ENCODE data around the gene SPDYC. TPM values are rescaled to one million over a fixed set of nuclear protein-coding genes. Genes with fewer than 3 reads are reported as not detected.

SPDYC gene
- total and polyA plus RNA-seq, 3 donors from 2014 or later = 0.80 to 1.2 (median 1.2) TPM

DNA sequence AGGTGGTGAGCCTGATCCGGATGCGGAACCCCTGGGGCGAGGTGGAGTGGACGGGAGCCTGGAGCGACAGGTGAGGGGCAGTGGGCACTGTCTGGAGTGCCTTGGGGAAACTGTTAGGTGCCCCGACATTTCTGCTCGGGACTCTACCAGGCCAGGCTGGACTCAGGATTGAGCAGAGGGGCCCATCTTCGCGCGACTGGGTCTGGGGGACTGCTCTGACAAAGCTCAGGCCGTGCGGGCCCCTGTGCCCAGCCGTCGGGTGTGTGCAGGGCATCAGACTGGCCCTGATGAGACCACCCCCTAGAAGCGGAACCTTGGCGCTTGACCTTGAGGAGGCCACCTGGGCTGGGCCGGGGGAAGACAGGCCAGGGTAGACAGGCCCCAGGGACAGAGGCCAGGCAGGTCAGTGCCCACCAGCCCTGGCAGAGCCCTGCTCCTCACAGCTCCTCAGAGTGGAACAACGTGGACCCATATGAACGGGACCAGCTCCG is 18.0 kb downstream of the SPDYC start:
- Histone ChIP-seq H3K27ac (no peak overlapping the region), H3K27me3 (no peaks in the 10 kb centered on the region), H3K4me1 (peaks cover 2% of the 10 kb centered on the region), H3K4me3 (no peak overlapping the region), H3K9me3 (no peaks in the 10 kb centered on the region), H3K36me3 (ENCODE audit: low read depth, missing control alignments) (no peaks in the 10 kb centered on the region)
- intact Hi-C loops (cut with DNase I; ENCODE audit: low total_unique reads) = no loop called here
- 89 to 95% methylated on average over 10 to 20 of the region's 20 CpGs for WGBS, 2 donors
- TF ChIP-seq, protein P1, sequence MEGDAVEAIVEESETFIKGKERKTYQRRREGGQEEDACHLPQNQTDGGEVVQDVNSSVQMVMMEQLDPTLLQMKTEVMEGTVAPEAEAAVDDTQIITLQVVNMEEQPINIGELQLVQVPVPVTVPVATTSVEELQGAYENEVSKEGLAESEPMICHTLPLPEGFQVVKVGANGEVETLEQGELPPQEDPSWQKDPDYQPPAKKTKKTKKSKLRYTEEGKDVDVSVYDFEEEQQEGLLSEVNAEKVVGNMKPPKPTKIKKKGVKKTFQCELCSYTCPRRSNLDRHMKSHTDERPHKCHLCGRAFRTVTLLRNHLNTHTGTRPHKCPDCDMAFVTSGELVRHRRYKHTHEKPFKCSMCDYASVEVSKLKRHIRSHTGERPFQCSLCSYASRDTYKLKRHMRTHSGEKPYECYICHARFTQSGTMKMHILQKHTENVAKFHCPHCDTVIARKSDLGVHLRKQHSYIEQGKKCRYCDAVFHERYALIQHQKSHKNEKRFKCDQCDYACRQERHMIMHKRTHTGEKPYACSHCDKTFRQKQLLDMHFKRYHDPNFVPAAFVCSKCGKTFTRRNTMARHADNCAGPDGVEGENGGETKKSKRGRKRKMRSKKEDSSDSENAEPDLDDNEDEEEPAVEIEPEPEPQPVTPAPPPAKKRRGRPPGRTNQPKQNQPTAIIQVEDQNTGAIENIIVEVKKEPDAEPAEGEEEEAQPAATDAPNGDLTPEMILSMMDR (IDR thresholded peaks at IDR 0.05) = no peak
- no peak for TF ChIP-seq POLR2A (IDR thresholded peaks at IDR 0.05)
- no peak for DNase-seq

DNA sequence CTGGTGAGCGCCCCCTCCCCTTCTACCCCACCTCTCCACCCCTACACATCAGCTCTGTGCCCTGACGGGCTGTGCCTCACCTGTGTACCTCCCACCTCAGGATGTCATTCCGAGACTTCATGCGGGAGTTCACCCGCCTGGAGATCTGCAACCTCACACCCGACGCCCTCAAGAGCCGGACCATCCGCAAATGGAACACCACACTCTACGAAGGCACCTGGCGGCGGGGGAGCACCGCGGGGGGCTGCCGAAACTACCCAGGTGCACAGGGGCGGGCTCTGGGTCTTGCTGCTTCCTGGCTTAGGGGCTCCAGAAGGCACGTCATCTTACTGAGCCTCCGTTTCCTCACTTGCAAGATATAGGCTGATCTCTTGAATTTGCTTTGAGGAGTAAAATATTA is 18.5 kb downstream of the SPDYC start:
- 96 to 97% methylated on average over 17 to 18 of the region's 18 CpGs for WGBS, 2 donors
- Histone ChIP-seq H3K36me3 (ENCODE audit: low read depth, missing control alignments) (no peaks in the 10 kb centered on the region), H3K4me3 (no peak overlapping the region), H3K9me3 (no peaks in the 10 kb centered on the region), H3K4me1 (no peaks in the 10 kb centered on the region), H3K27ac (no peak overlapping the region), H3K27me3 (no peaks in the 10 kb centered on the region)
- DNase-seq = no peak
- intact Hi-C loops (cut with DNase I; ENCODE audit: low total_unique reads) = no loop called here
- TF ChIP-seq POLR2A (IDR thresholded peaks at IDR 0.05) = no peak

DNA sequence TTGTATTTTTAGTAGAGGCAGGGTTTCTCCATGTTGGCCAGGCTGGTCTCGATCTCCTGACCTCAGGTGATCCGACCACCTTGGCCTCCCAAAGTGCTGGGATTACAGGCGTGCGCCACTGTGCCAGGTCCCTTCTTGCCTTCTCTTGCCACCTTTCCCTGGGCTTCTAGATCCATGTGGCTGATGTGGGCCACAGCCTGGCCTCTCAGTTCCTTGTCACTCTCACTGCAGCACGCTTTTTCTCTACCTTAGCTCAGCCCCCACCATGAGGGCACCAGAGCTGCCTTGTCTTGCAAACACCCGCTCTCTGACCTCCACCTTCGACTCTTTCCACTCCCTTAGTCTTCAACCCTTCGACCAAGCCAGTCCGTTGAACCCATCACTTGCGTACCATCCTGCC is 19.2 kb downstream of the SPDYC start:
- WGBS, 2 donors = 84 to 91% methylated on average over 10 of the region's 10 CpGs
- no peak for DNase-seq
- intact Hi-C loops (cut with DNase I; ENCODE audit: low total_unique reads) = no loop called here

DNA sequence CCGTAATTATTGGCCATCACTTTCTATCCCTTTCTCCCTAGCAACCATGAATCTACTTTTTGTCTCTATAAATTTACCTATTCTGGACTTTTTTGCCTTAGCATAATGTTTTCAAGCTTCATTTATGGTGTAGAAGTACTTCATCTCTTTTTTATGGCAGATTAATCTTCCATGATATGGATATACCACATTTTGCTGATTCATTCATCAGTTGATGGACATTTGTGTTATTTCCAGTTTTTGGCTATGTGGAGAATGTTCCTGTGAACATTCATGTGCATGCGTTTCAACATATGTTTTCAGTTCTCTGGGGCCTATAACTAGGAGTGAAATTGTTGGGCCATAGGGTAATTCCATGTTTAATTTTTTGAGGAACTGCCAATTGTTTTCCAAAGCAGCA is 24.5 kb downstream of the SPDYC start:
- Histone ChIP-seq H3K27ac (no peak overlapping the region), H3K9me3 (no peaks in the 10 kb centered on the region), H3K27me3 (no peaks in the 10 kb centered on the region), H3K4me1 (no peaks in the 10 kb centered on the region), H3K36me3 (ENCODE audit: low read depth, missing control alignments) (no peaks in the 10 kb centered on the region), H3K4me3 (no peak overlapping the region)
- no peak for DNase-seq
- intact Hi-C loops (cut with DNase I; ENCODE audit: low total_unique reads) = no loop called here
- TF ChIP-seq, protein P1 (IDR thresholded peaks at IDR 0.05) = no peak
- no peak for TF ChIP-seq POLR2A (IDR thresholded peaks at IDR 0.05)
- 93 to 98% methylated on average over 2 of the region's 2 CpGs for WGBS, 2 donors

More for the DNA sequence above, 19.2 kb downstream of the SPDYC start:
- Histone ChIP-seq H3K4me3 (no peak overlapping the region), H3K36me3 (ENCODE audit: low read depth, missing control alignments) (no peaks in the 10 kb centered on the region), H3K4me1 (no peaks in the 10 kb centered on the region), H3K9me3 (no peaks in the 10 kb centered on the region), H3K27ac (no peak overlapping the region), H3K27me3 (no peaks in the 10 kb centered on the region)
- TF ChIP-seq, protein P1 (IDR thresholded peaks at IDR 0.05) = no peak
- TF ChIP-seq POLR2A (IDR thresholded peaks at IDR 0.05) = no peak

DNA sequence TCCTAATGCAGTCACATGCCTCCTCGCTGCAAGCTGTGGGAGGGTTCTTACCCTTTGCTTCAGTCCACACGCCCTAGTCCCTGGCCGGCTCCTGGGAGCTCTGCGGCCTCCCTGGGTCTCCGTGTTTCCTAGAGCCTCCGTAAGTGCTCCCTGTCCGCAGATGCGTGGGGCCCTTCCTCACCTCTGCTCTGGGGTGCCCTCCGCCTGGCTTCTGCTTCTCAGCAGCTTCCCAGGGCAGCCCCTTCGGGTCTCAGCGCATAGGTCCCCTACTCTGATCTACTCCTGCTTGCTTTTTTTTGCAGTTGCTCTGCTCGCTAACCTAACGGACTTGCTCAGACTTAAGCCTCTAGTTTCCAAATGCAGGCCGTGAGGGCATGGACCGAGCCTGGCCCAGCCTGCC is 34.1 kb downstream of the SPDYC start:
- no peaks in the 10 kb centered on the region for H3K27me3 ChIP-seq
- no peak overlapping the region for H3K27ac ChIP-seq
- intact Hi-C loops (cut with DNase I; ENCODE audit: low total_unique reads) = no loop called here
- no peak for TF ChIP-seq POLR2A (IDR thresholded peaks at IDR 0.05)
- TF ChIP-seq, protein P1 (IDR thresholded peaks at IDR 0.05) = no peak
- no peak for DNase-seq
- no peaks in the 10 kb centered on the region for H3K9me3 ChIP-seq
- no peaks in the 10 kb centered on the region for H3K4me1 ChIP-seq
- WGBS, 2 donors = 75% methylated on average over 13 to 15 of the region's 15 CpGs
- peak overlapping the region in 1 of 2 donors; percentile 27 for H3K4me3 ChIP-seq
- no peaks in the 10 kb centered on the region for H3K36me3 ChIP-seq (ENCODE audit: low read depth, missing control alignments)

Measured in testis (tissue), 3 donors.